Erythroblast (primary cell): ENCODE results near the gene FARP1.

Experiments used
- GATA1 ChIP-seq: IDR thresholded peaks from 2 replicates; pipeline ENCODE4 v1.6.1; 2011; ENCODE audit warnings: low read depth, mild to moderate bottlenecking, control low read depth, low read length, moderate library complexity
- POLR2A ChIP-seq: IDR thresholded peaks from 2 replicates; pipeline ENCODE4 v1.6.1; 2011; ENCODE audit warnings: mild to moderate bottlenecking, low read length

DNA sequence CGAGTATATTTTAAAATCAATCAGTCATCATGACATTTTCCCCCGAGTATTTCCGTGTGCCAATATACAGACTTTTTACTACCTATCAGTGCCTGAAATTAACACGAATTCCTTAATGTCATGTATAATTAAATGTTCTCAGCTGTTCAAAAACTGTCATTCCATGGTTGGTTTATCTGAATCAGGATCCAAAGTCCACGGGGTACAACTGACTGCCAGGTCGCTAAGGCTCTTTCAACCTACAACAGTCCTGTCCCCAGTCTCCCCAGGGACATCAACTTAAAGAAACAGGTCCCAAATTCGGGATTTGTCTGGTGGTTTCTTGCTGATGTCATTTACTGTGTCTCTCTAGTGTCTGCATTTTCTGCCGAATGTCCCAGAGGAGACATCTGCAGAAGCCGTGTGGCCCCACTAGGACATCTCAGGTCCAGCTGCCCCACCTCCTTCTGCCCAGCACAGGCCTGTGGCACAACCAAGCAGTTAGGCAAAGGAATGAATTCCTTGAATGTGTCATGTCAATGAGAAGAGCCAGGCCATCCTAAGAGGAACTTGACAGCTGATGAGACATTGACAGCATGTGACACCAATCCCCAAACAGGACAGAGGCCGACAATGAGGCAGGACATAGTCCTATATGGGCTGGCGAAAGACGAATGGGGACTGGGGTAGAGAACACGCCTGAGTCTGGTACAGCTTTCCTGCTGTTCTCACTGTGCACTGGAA lies 324.5 kb downstream of the FARP1 start:
- TF ChIP-seq POLR2A: no peak
- TF ChIP-seq GATA1: no peak
